Left kidney (tissue), 2 donors: ENCODE data around the gene ANKS3. TPM values are rescaled to one million over a fixed set of nuclear protein-coding genes. Genes with fewer than 3 reads are reported as not detected.
A peak's percentile ranks its signal among the peaks of the same experiment; 100 is the strongest.

Experiments
- DNase-seq: peaks from one replicate; pipeline ENCODE4 v3.0.0-alpha.2; 2013
- polyA plus RNA-seq: library from polyadenylated mRNA; unstranded; fragments of 120-200 nt; gene quantifications from one replicate; pipeline ENCODE4 v1.2.1, GENCODE V29; 2013; ENCODE audit not compliant: insufficient read length

The ANKS3 gene
- polyA plus RNA-seq, 1 donor: 32.4 TPM

- no peak for DNase-seq
Observed at GRCh38 chr16:4696905-4697847, 36.9 kb downstream of the ANKS3 start.

GRCh38 chr16:4696172-4696904 lies 37.7 kb downstream of the ANKS3 start:
- no peak for DNase-seq

DNA sequence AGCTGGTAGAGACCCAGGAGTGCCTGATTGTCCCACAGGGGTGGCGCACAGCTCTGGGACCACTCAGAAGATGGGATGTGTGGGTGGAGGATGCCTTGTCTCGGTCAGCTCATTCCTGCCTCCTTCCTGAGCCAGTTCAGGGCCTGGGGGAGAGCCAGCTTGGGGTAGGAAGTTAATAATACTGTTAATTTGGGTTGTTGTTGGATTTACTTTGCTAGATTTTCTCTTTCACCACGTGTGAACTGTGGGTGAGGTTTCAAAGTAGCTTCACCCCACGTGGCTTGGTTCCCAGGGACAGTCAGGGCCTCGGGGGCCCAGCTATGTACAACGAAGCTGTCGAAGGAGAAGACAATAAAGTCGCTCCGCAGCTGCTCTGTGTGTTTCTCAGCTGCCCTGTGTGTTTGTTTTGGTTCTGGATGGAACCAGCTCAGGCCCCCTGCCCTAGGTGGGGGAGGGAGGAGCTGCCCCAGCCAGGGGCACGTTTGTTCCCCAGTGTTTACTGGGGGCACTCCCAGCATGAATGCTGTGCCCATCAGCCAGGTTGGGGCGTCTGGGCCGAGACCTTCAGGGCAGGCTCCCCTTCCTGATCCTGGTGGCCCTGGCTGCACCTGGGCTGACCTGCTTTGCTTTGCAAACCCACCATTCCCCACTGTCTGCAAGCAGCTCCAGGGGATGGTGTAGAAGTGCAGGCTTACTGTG lies 38.4 kb downstream of the ANKS3 start:
- no peak for DNase-seq

- DNase-seq: no peak
Observed at GRCh38 chr16:4694642-4695451, 39.2 kb downstream of the ANKS3 start.

GRCh38 chr16:4693956-4694641 lies 40.0 kb downstream of the ANKS3 start:
- DNase-seq: peak; percentile 72

DNA sequence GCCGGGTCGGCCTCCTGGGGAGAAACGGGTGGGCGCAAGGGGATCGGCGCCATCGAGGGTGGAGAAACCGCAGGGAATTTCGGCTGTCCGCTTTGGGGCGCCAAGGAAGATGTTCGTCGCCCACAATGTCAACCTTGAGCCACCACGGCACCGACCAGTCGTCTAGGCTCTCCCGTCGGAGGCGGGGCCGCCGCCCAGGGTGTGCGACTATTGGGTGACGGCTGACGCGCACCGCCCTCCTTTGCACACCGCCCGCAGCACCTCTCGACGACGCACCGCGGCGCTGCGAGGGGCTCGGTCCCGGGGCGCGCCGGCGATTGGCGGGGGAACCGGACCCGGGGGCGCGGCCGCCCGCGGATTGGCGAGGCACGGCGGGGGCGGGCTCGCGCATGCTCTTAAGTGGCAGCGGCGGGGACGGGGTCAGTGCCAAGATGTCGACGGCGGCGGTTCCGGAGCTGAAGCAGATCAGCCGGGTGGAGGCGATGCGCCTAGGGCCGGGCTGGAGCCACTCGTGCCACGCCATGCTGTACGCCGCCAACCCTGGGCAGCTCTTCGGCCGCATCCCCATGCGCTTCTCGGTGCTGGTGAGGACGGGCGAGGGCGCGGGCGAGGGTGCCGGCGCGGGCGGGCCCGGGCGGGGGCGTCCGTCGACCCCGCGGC lies 40.6 kb downstream of the ANKS3 start, which contains the start of gene NUDT16L1:
NUDT16L1 (plus strand) TSS at position 267 of the 660 bp plus-strand sequence; CDS start at position 432, 165 bp downstream.
- DNase-seq: peak; percentile 95

DNA sequence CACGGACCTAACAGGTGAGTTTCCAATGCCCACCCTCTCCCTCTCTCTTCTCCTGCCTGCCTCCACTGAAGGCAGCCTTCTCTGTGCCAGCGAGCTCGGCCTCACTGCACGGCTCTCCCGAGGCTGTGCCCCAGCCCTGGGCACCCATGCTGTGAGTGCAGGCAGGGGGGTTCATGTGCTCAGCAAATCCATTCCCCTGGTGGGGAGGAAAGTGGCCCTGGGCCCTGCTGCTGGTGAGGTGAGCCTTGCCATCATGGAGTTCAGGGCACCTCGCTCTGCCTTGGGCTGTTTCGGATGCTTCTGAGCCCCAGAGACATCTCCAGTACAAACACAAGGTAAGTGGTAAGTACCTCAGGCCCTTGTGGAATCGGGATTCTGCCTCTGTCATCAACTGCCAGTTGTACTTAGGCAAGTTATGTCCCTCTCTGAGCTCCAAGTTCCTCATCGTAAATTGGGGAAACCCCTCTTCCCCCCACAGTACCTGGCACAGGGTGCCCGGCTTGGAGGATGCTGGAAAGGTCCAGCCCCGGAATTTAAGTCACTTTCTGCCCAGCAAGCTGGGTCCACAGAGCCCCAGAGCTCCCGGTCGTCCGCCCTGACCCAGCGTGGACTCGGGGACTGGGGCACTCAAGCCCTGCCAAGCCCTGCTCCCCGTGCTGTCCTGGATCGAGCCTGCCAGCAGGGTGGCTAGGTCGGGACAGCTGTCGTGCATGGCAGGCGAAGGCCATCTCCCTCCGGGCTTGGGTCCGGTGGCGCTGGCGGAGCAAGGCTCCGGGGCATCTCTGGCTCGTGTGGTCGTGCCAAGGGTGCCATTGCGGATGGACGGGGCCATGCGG lies 41.4 kb downstream of the ANKS3 start:
- DNase-seq: no peak

DNA sequence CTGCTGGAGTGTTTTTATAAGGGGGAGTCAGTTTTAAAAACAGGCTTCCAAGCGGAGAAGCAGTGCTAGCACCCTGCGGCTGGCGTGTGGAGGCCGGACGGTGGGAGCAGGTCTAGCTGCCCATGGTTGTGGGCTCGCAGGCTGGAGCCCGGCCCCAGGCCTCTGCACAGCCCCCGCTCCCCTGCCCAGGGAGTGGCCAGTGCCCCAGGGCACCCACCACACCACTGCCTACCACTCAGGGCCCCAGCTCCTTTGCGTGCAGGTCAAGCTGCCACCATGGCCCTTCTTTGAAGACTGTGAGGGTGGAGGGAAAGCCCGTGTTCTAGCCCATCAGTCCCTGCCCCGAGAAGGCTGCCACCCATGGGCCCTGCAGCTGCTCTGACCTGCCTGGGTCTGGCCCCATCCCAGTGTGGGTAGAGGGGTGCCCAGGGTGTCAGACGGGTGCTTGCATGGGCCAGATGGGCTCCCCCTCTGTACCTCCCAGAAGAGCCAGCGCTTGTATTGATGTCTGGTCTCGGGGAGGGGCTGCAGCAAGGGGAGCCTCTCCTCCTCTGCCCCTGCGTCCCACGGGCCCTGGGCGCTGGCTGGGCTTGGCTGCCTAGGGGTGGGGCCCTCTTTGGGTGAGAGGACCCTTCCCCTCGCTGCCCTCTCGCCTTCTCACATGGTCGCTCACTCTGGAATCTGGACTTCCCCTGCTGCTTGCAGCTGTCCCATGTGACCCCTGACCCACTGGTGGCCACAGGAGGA lies 42.2 kb downstream of the ANKS3 start:
- no peak for DNase-seq

- no peak for DNase-seq
Observed at GRCh38 chr16:4690946-4691665, 43.0 kb downstream of the ANKS3 start.

GRCh38 chr16:4689864-4690704 lies 44.0 kb downstream of the ANKS3 start:
- DNase-seq: no peak

DNA sequence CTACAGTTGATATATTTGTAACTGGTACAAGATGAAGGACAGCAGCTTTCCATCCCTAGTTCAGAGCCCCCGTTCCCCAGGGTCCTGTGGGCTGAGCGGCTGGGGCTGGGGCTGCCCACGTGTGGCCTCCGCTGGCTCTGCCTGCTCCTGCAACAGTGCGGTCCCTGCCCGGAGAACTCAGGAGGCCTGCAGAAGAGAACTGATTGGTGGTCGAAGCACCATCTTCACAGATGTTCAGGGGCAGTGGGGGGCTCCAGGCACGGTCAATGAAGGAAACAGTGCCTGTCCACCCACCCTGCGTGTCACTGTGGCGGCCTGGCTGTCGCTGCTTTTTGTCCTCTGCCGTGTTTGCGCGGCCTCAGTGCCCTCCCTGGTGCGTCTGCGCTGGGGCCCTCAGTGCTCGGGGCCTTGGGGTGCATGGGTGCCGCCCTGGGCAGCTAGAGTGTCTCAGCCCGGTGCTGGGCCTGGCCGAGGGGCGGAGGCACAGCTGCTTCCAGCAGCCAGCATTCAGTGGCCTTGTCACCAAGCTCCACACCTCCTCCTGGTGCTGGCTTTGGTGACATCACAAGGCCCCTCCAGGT lies 44.9 kb downstream of the ANKS3 start:
- no peak for DNase-seq

DNA sequence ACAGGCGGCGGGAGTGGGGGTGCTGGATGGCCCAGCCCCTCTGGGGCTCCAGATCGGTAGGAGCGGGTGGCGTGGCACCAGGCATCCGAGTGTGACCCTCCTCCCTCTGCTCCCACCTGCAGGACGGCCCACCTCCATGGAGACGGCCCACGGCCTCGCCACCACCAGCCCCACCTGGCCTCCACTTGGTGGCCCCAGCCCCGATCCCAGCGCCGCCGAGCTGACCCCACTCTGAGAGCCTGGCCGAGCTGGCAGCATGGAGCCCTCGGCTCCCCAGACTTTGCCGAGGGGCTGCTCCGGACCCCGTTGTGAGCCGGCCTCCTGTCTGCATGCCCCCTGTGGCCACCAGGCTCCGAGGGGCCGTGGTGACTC lies 45.4 kb downstream of the ANKS3 start:
- no peak for DNase-seq

DNA sequence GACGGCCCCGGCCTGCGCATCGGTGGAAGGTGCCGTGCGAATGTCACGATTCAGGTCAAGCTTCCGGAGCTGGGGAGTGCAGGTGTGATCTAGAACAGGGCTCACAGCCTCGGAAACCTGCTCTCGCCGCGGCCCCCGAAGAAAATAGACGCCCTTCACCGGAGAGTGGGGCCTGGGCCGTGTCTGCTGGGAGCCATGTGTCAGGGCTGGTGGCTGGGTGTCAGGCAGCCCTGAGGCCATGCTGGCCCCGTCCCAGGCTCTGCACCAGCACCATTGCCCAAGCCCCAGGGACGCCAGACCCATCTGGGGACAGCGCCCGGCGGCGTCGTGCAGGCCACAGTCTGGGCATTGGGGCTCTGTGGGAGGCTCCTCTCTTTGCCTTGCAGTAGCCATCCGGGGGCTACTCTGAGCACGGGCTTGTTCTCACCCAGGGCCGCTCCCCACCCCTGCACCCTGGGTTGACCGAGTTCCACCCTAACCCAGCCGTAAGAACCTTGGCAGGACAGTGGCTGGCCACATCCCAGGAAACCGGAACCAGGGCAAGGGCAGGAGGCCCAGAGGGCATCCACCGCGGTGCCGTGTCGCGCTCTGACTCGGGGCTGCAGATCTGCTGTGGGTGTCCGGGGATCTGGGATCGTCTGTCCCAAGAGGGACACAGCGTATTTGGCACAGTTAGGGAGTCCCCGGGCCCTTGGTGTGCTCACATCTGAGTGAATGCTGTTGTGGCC lies 46.0 kb downstream of the ANKS3 start:
- DNase-seq: no peak

- no peak for DNase-seq
Observed at GRCh38 chr16:4687416-4687815, 46.7 kb downstream of the ANKS3 start.

DNA sequence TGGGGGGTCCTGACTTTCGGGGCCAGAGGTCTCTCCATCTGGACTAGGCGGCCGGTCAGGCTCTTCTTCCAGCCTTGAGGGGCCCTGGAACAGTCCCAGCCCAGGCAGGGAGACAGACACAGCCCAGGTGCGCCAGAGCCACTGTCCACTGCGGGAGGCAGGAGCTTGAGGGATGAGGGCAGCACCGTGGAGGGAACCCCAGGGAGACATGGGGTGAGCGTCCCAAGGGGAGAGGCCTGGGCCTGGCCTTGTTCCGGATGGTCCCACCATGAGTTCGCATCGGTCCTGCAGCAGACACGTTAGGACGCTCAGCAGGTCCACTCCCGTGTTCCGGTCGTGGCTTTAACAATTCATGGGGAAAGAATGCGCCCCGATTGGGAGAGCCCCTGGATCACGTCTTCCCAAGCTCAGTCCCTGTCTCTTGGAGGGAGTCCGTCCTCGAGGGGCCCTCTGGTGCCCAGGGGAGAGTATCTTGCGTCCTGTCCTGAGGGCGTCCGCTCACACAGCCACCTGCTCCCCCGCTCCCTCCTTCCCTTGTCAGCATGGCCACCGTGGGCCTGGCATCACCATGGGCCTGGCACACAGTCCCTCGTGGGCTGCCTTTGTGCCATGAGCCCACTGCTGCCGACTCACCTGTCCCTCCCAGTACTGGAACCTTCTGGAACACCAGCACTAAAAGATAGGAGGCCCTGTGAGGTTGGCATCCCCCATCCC lies 47.4 kb downstream of the ANKS3 start:
- DNase-seq: no peak
